Nephron progenitor cell (in vitro differentiated cells): ENCODE data around the gene KLK2.

ENCODE experiments used
- DNase-seq: peaks from one replicate; pipeline ENCODE4 v3.0.0; 2021
- H3K27ac Mint-ChIP-seq: 2 replicates; pipeline ENCODE4 v1.8.0; 2021; ENCODE audit warnings: mild to moderate bottlenecking, moderate library complexity, mixed read lengths
- H3K27me3 Mint-ChIP-seq: 2 replicates; pipeline ENCODE4 v1.8.0; 2021; ENCODE audit warnings: mild to moderate bottlenecking, low read depth, mixed read lengths; ENCODE audit not compliant: poor library complexity
- H3K36me3 Mint-ChIP-seq: 2 replicates; pipeline ENCODE4 v1.8.0; 2021; ENCODE audit warnings: low read depth, mixed read lengths
- H3K4me1 Mint-ChIP-seq: 2 replicates; pipeline ENCODE4 v1.8.0; 2021; ENCODE audit warnings: mixed read lengths
- H3K4me3 Mint-ChIP-seq: 2 replicates; pipeline ENCODE4 v1.8.0; 2021; ENCODE audit warnings: mild to moderate bottlenecking, moderate library complexity, mixed read lengths
- H3K9me3 Mint-ChIP-seq: 2 replicates; pipeline ENCODE4 v1.8.0; 2021; ENCODE audit warnings: mild to moderate bottlenecking, moderate library complexity, mixed read lengths
- TF ChIP-seq, protein P1 (sequence below): fragments of 200-600 bp; sonication (generic); IDR thresholded peaks from 2 replicates; pipeline ENCODE4 v1.5.0; 2021; ENCODE audit warnings: antibody characterized with exemption

Gene KLK2

DNA sequence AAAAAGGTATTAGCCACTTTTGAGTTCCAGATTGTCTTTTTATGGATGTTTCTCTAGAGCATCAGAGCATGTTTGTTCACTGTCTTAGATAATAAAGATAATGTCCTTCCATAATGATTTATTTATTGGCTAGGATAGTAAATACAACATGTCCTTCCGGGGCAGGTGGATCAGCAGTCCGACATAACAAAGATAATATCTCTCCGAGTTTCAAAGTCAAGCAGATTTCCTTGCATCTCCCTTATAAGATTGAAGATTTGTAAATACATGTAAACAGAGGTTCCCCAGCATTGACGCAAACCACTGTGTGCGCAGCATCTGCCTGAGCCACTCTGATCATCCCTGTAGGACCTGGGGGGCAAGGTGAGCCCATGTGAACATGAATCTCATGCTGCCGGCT lies 31.1 kb upstream of the KLK2 start:
- TF ChIP-seq, protein P1, sequence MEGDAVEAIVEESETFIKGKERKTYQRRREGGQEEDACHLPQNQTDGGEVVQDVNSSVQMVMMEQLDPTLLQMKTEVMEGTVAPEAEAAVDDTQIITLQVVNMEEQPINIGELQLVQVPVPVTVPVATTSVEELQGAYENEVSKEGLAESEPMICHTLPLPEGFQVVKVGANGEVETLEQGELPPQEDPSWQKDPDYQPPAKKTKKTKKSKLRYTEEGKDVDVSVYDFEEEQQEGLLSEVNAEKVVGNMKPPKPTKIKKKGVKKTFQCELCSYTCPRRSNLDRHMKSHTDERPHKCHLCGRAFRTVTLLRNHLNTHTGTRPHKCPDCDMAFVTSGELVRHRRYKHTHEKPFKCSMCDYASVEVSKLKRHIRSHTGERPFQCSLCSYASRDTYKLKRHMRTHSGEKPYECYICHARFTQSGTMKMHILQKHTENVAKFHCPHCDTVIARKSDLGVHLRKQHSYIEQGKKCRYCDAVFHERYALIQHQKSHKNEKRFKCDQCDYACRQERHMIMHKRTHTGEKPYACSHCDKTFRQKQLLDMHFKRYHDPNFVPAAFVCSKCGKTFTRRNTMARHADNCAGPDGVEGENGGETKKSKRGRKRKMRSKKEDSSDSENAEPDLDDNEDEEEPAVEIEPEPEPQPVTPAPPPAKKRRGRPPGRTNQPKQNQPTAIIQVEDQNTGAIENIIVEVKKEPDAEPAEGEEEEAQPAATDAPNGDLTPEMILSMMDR, result no peak
- Mint-ChIP-seq H3K4me1 (peaks cover 4% of the 10 kb centered on the region), H3K4me3 (no peak overlapping the region), H3K27ac (no peak overlapping the region), H3K27me3 (peaks cover 94% of the 10 kb centered on the region), H3K9me3 (peaks cover 37% of the 10 kb centered on the region), H3K36me3 (no peaks in the 10 kb centered on the region)
- no peak for DNase-seq

DNA sequence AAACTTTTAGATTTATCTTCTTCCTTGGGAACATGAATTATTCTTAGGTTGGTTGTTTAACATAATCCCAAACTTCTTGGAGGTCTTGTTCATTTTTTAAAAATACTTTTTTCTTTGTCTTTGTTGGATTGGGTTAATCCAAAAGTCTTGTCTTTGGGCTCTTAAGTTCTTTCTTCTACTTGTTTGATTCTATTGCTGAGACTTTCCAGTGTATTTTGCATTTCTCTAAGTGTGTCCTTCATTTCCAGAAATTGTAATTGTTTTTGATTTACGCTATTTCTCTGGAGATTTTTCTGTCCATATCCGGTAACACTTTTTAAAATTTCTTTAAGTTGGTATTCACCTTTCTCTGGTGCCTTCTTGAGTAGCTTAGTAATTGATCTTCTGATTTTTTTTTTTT lies 30.0 kb upstream of the KLK2 start:
- DNase-seq, result no peak
- no peak overlapping the region for H3K27ac Mint-ChIP-seq
- TF ChIP-seq, protein P1, result no peak
- H3K9me3 Mint-ChIP-seq, result peaks cover 37% of the 10 kb centered on the region
- H3K4me1 Mint-ChIP-seq, result no peaks in the 10 kb centered on the region
- peaks cover 85% of the 10 kb centered on the region for H3K27me3 Mint-ChIP-seq
- H3K36me3 Mint-ChIP-seq, result no peaks in the 10 kb centered on the region
- H3K4me3 Mint-ChIP-seq, result no peak overlapping the region

DNA sequence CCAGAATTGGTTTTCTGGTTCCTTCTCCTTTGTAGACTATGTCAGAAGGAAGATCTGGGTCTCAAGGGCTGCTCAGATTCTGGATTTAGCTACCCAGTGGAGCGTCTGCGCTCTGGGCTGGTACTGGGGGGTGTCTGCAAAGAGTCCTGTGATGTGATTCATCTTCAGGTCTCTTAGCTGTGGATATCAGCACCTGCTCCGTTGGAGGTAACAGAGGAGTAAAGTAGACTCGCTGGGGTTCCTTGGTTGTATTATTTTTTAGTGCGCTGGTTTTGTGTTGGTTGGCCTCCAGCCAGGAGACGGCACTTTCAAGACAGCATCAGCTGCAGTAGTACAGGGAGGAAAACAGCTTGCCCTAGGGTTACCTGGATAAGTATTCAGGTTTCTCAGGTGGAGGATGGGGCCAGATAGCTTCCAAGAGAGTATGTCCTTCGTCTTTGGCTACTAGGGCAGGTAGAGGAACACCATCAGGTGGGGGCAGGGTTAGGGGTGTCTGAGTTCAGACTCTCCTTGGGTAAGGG lies 29.5 kb upstream of the KLK2 start:
- Mint-ChIP-seq H3K36me3 (no peaks in the 10 kb centered on the region), H3K4me3 (no peak overlapping the region), H3K27me3 (peaks cover 87% of the 10 kb centered on the region), H3K27ac (no peak overlapping the region), H3K9me3 (peaks cover 37% of the 10 kb centered on the region), H3K4me1 (no peaks in the 10 kb centered on the region)
- DNase-seq, result no peak
- TF ChIP-seq, protein P1, result no peak

DNA sequence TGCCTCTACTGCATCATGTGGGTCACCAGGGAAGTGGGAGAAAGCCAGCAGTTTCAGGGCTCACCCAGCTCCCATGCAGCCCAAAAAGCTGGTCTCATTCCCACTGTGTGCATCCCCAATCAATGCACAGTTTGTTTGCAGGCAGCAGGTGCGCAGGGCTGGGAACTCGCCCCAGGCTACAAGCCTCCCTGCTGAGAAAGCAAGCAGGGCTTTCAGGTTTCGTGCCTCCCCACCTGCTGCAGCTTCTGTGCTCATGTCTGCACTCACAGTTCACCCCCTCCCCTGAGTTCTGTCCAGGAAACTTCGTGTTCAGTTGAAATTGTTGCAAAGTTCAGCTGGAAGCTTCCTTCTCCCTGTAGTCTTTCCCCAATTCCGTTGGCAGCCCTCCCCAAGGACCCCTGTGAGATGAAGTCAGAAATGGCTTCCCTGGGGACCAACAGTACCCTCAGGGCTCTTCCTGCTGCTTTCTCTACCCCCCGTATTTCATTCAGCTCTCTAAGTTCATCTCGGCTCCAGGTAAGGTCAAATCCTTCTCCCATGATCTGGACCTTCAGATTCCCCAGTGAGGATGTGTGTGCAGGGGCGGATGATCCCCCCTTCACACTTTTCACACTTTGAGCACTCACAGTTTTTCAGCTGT lies 28.8 kb upstream of the KLK2 start:
- no peaks in the 10 kb centered on the region for H3K36me3 Mint-ChIP-seq
- no peak for DNase-seq
- no peaks in the 10 kb centered on the region for H3K4me1 Mint-ChIP-seq
- peaks cover 37% of the 10 kb centered on the region for H3K9me3 Mint-ChIP-seq
- no peak overlapping the region for H3K27ac Mint-ChIP-seq
- TF ChIP-seq, protein P1, result no peak
- peaks cover 88% of the 10 kb centered on the region for H3K27me3 Mint-ChIP-seq
- no peak overlapping the region for H3K4me3 Mint-ChIP-seq

DNA sequence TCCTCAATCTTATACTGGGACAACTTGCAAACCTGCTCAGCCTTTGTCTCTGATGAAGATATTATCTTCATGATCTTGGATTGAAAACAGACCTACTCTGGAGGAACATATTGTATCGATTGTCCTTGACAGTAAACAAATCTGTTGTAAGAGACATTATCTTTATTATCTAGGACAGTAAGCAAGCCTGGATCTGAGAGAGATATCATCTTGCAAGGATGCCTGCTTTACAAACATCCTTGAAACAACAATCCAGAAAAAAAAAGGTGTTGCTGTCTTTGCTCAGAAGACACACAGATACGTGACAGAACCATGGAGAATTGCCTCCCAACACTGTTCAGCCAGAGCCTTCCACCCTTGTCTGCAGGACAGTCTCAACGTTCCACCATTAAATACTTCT lies 22.5 kb upstream of the KLK2 start:
- no peaks in the 10 kb centered on the region for H3K36me3 Mint-ChIP-seq
- no peak overlapping the region for H3K4me3 Mint-ChIP-seq
- no peak for DNase-seq
- H3K9me3 Mint-ChIP-seq, result no peaks in the 10 kb centered on the region
- TF ChIP-seq, protein P1, result no peak
- H3K27me3 Mint-ChIP-seq, result peaks cover 73% of the 10 kb centered on the region
- H3K27ac Mint-ChIP-seq, result no peak overlapping the region
- H3K4me1 Mint-ChIP-seq, result no peaks in the 10 kb centered on the region

DNA sequence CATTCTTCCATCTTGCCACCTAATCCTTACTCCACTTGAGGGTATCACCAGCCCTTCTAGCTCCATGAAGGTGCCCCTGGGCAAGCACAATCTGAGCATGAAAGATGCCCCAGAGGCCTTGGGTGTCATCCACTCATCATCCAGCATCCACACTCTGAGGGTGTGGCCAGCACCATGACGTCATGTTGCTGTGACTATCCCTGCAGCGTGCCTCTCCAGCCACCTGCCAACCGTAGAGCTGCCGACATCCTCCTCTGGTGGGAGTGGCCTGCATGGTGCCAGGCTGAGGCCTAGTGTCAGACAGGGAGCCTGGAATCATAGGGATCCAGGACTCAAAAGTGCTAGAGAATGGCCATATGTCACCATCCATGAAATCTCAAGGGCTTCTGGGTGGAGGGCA lies 21.6 kb upstream of the KLK2 start:
- no peaks in the 10 kb centered on the region for H3K9me3 Mint-ChIP-seq
- no peak for DNase-seq
- peaks cover 74% of the 10 kb centered on the region for H3K27me3 Mint-ChIP-seq
- H3K27ac Mint-ChIP-seq, result no peak overlapping the region
- H3K4me1 Mint-ChIP-seq, result no peaks in the 10 kb centered on the region
- no peaks in the 10 kb centered on the region for H3K36me3 Mint-ChIP-seq
- TF ChIP-seq, protein P1, result no peak
- H3K4me3 Mint-ChIP-seq, result no peak overlapping the region
